Neural cell (in vitro differentiated cells): Measurements from ENCODE around the gene RAB3C.

Source experiments
- CTCF ChIP-seq: fragments of 450-650 bp; IDR thresholded peaks from 2 replicates; pipeline ENCODE4 v1.5.1; 2014; ENCODE audit warnings: antibody characterized with exemption, mild to moderate bottlenecking, moderate library complexity; ENCODE audit not compliant: poor library complexity, severe bottlenecking
- EP300 ChIP-seq: fragments of 450-650 bp; conservative IDR thresholded peaks from 2 replicates; pipeline ENCODE4 v1.6.1; 2014; ENCODE audit warnings: antibody characterized with exemption, mild to moderate bottlenecking, moderate library complexity; ENCODE audit not compliant: poor library complexity, severe bottlenecking
- TF ChIP-seq, protein P1 (sequence below): IDR thresholded peaks from 2 replicates; pipeline ENCODE4 v1.6.1; 2012; ENCODE audit warnings: borderline replicate concordance

DNA sequence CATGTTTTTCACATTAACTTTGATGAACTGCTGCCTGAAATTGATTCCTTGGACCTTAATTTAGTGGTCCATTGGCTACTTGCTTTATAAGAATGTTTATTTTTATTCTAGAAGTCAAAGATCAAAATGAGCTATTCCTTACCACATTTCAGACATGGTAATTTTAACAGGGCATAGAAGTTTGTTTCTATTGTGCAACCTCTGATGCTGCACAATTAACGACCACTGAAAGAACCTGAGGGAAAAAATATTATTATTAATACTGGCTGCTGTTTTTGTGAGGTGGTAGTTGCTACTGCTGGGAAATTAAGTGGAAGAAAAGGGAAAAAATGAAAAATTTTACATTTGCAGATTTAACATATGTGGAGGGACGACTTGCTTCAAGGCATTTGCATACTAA, 37.9 kb upstream of the RAB3C start:
- TF ChIP-seq CTCF (no peak), EP300 (no peak)
- TF ChIP-seq, protein P1, sequence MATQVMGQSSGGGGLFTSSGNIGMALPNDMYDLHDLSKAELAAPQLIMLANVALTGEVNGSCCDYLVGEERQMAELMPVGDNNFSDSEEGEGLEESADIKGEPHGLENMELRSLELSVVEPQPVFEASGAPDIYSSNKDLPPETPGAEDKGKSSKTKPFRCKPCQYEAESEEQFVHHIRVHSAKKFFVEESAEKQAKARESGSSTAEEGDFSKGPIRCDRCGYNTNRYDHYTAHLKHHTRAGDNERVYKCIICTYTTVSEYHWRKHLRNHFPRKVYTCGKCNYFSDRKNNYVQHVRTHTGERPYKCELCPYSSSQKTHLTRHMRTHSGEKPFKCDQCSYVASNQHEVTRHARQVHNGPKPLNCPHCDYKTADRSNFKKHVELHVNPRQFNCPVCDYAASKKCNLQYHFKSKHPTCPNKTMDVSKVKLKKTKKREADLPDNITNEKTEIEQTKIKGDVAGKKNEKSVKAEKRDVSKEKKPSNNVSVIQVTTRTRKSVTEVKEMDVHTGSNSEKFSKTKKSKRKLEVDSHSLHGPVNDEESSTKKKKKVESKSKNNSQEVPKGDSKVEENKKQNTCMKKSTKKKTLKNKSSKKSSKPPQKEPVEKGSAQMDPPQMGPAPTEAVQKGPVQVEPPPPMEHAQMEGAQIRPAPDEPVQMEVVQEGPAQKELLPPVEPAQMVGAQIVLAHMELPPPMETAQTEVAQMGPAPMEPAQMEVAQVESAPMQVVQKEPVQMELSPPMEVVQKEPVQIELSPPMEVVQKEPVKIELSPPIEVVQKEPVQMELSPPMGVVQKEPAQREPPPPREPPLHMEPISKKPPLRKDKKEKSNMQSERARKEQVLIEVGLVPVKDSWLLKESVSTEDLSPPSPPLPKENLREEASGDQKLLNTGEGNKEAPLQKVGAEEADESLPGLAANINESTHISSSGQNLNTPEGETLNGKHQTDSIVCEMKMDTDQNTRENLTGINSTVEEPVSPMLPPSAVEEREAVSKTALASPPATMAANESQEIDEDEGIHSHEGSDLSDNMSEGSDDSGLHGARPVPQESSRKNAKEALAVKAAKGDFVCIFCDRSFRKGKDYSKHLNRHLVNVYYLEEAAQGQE = no peak
